Measurements from ENCODE around the gene MLPH. TPM values are rescaled to one million over a fixed set of nuclear protein-coding genes. Genes with fewer than 3 reads are reported as not detected.

The MLPH gene
- total and polyA plus RNA-seq, 2 of the 13 experiments (the other 11 are each of a cell fraction or from before 2014, with no cell fraction given), result 0.12 TPM; not detected in 1

DNA sequence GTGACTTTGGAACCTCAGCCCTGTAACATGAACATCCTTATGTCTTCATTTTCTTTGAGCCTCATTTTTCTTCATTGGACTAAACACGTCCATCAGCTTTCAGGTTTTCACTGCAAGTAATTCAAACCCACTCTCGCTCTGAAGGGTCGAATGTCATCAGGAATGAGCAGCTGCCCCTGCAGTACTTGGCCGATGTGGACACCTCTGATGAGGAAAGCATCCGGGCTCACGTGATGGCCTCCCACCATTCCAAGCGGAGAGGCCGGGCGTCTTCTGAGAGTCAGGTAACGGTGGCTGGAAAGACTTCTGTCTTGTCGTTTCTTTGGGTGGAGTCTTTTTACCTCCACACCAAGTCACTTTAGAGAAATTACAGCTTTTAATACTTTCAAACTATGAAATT, 40.2 kb downstream of the MLPH start:
- FAIRE-seq (no peak), ATAC-seq (no peak), DNase-seq (ENCODE audit: low spot score) (no peak)
- no peak overlapping the region for H3K4me3 ChIP-seq (replicated peaks in 1 of 3; ENCODE audit: insufficient read depth in 1 of 3, low read depth in 2 of 3, low read length in 3 of 3)
- no peaks in the 10 kb centered on the region for H3K36me3 ChIP-seq (replicated peaks in 1 of 2; ENCODE audit: control insufficient read depth in 1 of 2, insufficient read depth in 2 of 2, low read length in 2 of 2)
- H3K9ac ChIP-seq (ENCODE audit: insufficient read depth, low read depth, low read length), result no peak overlapping the region
- H4K20me1 ChIP-seq (ENCODE audit: insufficient read depth, low read length), result no peaks in the 10 kb centered on the region
- H2AFZ ChIP-seq (ENCODE audit: low read length), result no peak overlapping the region
- intact Hi-C loops (cut with micrococcal nuclease; ENCODE audit: unreplicated experiment), result no loop called here
- POLR2A ChIA-PET, result no interaction called here
- H3K9me3 ChIP-seq (ENCODE audit: low read length), result no peaks in the 10 kb centered on the region
- no peak overlapping the region for H3K4me2 ChIP-seq (ENCODE audit: low read depth, low read length)
- WGBS (ENCODE audit: low lambda C conversion rate), result 48% methylated on average over 11 of the region's 11 CpGs
- CTCF ChIA-PET (ENCODE audit: low intra/inter-chr PET ratio, low total read pairs), result no interaction called here
- in situ Hi-C loops (cut with HindIII; ENCODE audit: extremely low pct_ligation_motif_present, low pct_unique_long_range_greater_than_20kb), result no loop called here
- TF ChIP-seq RELA (CRISPR knock-in tag; IDR thresholded peaks at IDR 0.05) (no peak), HNF4G (IDR thresholded peaks at IDR 0.05; ENCODE audit: borderline replicate concordance, low read depth, low read length) (no peak), HNF4G (CRISPR knock-in tag; IDR thresholded peaks at IDR 0.05; ENCODE audit: borderline replicate concordance, low read depth) (no peak), ZNF124 (CRISPR knock-in tag; IDR thresholded peaks at IDR 0.05) (no peak), ZSCAN20 (CRISPR knock-in tag; IDR thresholded peaks at IDR 0.05; ENCODE audit: borderline replicate concordance) (no peak), ZNF713 (CRISPR knock-in tag; IDR thresholded peaks at IDR 0.05) (no peak), SAFB2 (CRISPR knock-in tag; IDR thresholded peaks at IDR 0.05; ENCODE audit: borderline replicate concordance, low read depth) (no peak), ZNF101 (CRISPR knock-in tag; IDR thresholded peaks at IDR 0.05; ENCODE audit: borderline replicate concordance, low read depth) (no peak), FOXC1 (CRISPR knock-in tag; IDR thresholded peaks at IDR 0.05; ENCODE audit: borderline replicate concordance) (no peak), MEIS2 (CRISPR knock-in tag; IDR thresholded peaks at IDR 0.05) (no peak), FOXP1 (IDR thresholded peaks at IDR 0.05) (no peak), FOXP1 (CRISPR knock-in tag; IDR thresholded peaks at IDR 0.05) (no peak), ZNF615 (CRISPR knock-in tag; IDR thresholded peaks at IDR 0.05; ENCODE audit: borderline replicate concordance) (no peak), GFI1 (CRISPR knock-in tag; IDR thresholded peaks at IDR 0.05; ENCODE audit: borderline replicate concordance) (no peak)
- TF ChIP-seq, protein P1, sequence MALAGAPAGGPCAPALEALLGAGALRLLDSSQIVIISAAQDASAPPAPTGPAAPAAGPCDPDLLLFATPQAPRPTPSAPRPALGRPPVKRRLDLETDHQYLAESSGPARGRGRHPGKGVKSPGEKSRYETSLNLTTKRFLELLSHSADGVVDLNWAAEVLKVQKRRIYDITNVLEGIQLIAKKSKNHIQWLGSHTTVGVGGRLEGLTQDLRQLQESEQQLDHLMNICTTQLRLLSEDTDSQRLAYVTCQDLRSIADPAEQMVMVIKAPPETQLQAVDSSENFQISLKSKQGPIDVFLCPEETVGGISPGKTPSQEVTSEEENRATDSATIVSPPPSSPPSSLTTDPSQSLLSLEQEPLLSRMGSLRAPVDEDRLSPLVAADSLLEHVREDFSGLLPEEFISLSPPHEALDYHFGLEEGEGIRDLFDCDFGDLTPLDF (CRISPR knock-in tag; IDR thresholded peaks at IDR 0.05), result no peak
- TF ChIP-seq, protein P2, sequence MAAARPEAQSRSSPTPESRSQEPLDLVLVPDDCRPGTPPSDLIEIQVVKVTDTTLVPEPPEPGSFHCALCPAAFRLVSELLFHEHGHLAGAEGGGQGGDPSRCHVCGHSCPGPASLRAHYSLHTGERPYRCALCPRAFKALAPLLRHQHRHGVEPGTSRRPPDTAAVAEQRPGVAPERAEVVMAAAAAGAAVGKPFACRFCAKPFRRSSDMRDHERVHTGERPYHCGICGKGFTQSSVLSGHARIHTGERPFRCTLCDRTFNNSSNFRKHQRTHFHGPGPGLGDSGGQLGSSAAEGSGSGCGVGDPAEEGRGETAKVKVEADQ (CRISPR knock-in tag; IDR thresholded peaks at IDR 0.05; ENCODE audit: borderline replicate concordance), result no peak
- no peaks in the 10 kb centered on the region for H3K79me2 ChIP-seq (ENCODE audit: insufficient read depth, low read length)
- H3K27me3 ChIP-seq (ENCODE audit: control insufficient read depth in 1 of 2, insufficient read depth in 2 of 2, low read length in 2 of 2), result peaks cover 6 to 38% of the 10 kb centered on the region in 2 experiments; a peak in 3 of 5 replicates
- BruUV-seq (replicated peaks), result no TSS peak
- no peak overlapping the region for H3K27ac ChIP-seq (ENCODE audit: extremely low read length, insufficient read depth, low read length)
- peaks cover 9% of the 10 kb centered on the region for H3K4me1 ChIP-seq (ENCODE audit: insufficient read depth, low read length)
